WTC11 (cell line): ENCODE results near the gene SCAF4.

Experiments
- CREB1 ChIP-seq: sonication (generic); formaldehyde crosslinking; IDR thresholded peaks from 2 replicates; pipeline ENCODE4 v1.8.0; 2023; ENCODE audit warnings: mild to moderate bottlenecking, missing genetic modification reagents
- FOXJ3 ChIP-seq: sonication (generic); formaldehyde crosslinking; IDR thresholded peaks from 2 replicates; pipeline ENCODE4 v1.9.0; 2021; ENCODE audit warnings: missing genetic modification reagents, mild to moderate bottlenecking, borderline replicate concordance
- KAT7 ChIP-seq: sonication (generic); formaldehyde crosslinking; IDR thresholded peaks from 2 replicates; pipeline ENCODE4 v1.8.1; 2023; ENCODE audit warnings: missing genetic modification reagents, mild to moderate bottlenecking, borderline replicate concordance
- SMAD3 ChIP-seq: sonication (generic); formaldehyde crosslinking; IDR thresholded peaks from 2 replicates; pipeline ENCODE4 v1.8.0; 2022; ENCODE audit warnings: missing genetic modification reagents, mild to moderate bottlenecking, borderline replicate concordance
- TP53 ChIP-seq: sonication (generic); formaldehyde crosslinking; IDR thresholded peaks from 2 replicates; pipeline ENCODE4 v1.8.1; 2023; ENCODE audit warnings: mild to moderate bottlenecking, missing genetic modification reagents
- TF ChIP-seq, protein P1 (sequence below): fragments of 200-600 bp; IDR thresholded peaks from 2 replicates; pipeline ENCODE4 v1.8.0; 2022; ENCODE audit warnings: antibody characterized with exemption
- TF ChIP-seq, protein P2 (sequence below): fragments of 250-450 bp; sonication (Bioruptor Pico); IDR thresholded peaks from 2 replicates; pipeline ENCODE4 v1.9.0; 2021; ENCODE audit warnings: mild to moderate bottlenecking, borderline replicate concordance
- TF ChIP-seq, protein P3 (sequence below): sonication (generic); formaldehyde crosslinking; IDR thresholded peaks from 2 replicates; pipeline ENCODE4 v1.8.1; 2022; ENCODE audit warnings: low read depth, mild to moderate bottlenecking, moderate library complexity, missing genetic modification reagents, borderline replicate concordance
- TF ChIP-seq, protein P4 (sequence below): sonication (generic); formaldehyde crosslinking; conservative IDR thresholded peaks from 2 replicates; pipeline ENCODE4 v1.8.1; 2022; ENCODE audit warnings: mild to moderate bottlenecking, missing genetic modification reagents
- TF ChIP-seq, protein P5 (sequence below): sonication (generic); formaldehyde crosslinking; IDR thresholded peaks from 2 replicates; pipeline ENCODE4 v1.8.1; 2023; ENCODE audit warnings: mild to moderate bottlenecking, missing genetic modification reagents
- TF ChIP-seq, protein P6 (sequence below): sonication (generic); formaldehyde crosslinking; IDR thresholded peaks from 2 replicates; pipeline ENCODE4 v1.8.0; 2022; ENCODE audit warnings: mild to moderate bottlenecking, missing genetic modification reagents

DNA sequence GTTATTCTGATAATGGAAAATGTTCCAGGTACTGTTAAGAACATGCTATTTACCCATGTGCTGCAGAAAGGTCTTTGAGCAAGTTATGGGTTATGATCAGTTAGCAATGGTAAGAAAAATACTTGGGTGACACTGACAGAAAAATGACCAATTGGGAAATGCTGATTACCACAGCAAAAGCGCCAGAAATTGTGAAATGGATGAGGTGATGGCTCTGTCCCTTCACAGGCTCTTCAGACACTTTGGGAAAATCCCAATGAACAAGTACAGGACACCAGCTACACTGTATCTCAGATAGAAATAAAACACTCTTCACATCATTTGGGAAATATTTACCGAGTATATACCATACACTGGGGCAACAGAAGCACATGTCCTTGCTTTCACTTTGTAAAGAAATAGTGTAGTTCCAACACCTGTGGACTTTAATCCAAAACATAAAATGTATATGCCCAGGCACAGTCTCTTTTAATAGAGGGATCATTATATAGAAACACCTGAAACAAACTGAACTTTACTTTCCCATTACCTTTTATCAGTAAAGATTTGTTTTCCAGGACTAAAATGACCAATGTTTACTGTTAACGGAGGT, 58.5 kb downstream of the SCAF4 start:
- TF ChIP-seq, protein P1, sequence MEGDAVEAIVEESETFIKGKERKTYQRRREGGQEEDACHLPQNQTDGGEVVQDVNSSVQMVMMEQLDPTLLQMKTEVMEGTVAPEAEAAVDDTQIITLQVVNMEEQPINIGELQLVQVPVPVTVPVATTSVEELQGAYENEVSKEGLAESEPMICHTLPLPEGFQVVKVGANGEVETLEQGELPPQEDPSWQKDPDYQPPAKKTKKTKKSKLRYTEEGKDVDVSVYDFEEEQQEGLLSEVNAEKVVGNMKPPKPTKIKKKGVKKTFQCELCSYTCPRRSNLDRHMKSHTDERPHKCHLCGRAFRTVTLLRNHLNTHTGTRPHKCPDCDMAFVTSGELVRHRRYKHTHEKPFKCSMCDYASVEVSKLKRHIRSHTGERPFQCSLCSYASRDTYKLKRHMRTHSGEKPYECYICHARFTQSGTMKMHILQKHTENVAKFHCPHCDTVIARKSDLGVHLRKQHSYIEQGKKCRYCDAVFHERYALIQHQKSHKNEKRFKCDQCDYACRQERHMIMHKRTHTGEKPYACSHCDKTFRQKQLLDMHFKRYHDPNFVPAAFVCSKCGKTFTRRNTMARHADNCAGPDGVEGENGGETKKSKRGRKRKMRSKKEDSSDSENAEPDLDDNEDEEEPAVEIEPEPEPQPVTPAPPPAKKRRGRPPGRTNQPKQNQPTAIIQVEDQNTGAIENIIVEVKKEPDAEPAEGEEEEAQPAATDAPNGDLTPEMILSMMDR, result no peak
- no peak for TF ChIP-seq TP53 (CRISPR knock-in tag)
- TF ChIP-seq SMAD3 (CRISPR knock-in tag), result no peak
- TF ChIP-seq, protein P2, sequence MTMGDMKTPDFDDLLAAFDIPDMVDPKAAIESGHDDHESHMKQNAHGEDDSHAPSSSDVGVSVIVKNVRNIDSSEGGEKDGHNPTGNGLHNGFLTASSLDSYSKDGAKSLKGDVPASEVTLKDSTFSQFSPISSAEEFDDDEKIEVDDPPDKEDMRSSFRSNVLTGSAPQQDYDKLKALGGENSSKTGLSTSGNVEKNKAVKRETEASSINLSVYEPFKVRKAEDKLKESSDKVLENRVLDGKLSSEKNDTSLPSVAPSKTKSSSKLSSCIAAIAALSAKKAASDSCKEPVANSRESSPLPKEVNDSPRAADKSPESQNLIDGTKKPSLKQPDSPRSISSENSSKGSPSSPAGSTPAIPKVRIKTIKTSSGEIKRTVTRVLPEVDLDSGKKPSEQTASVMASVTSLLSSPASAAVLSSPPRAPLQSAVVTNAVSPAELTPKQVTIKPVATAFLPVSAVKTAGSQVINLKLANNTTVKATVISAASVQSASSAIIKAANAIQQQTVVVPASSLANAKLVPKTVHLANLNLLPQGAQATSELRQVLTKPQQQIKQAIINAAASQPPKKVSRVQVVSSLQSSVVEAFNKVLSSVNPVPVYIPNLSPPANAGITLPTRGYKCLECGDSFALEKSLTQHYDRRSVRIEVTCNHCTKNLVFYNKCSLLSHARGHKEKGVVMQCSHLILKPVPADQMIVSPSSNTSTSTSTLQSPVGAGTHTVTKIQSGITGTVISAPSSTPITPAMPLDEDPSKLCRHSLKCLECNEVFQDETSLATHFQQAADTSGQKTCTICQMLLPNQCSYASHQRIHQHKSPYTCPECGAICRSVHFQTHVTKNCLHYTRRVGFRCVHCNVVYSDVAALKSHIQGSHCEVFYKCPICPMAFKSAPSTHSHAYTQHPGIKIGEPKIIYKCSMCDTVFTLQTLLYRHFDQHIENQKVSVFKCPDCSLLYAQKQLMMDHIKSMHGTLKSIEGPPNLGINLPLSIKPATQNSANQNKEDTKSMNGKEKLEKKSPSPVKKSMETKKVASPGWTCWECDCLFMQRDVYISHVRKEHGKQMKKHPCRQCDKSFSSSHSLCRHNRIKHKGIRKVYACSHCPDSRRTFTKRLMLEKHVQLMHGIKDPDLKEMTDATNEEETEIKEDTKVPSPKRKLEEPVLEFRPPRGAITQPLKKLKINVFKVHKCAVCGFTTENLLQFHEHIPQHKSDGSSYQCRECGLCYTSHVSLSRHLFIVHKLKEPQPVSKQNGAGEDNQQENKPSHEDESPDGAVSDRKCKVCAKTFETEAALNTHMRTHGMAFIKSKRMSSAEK (CRISPR knock-in tag), result no peak
- no peak for TF ChIP-seq CREB1 (CRISPR knock-in tag)
- TF ChIP-seq, protein P3, sequence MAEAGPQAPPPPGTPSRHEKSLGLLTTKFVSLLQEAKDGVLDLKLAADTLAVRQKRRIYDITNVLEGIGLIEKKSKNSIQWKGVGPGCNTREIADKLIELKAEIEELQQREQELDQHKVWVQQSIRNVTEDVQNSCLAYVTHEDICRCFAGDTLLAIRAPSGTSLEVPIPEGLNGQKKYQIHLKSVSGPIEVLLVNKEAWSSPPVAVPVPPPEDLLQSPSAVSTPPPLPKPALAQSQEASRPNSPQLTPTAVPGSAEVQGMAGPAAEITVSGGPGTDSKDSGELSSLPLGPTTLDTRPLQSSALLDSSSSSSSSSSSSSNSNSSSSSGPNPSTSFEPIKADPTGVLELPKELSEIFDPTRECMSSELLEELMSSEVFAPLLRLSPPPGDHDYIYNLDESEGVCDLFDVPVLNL, result no peak
- TF ChIP-seq, protein P4, sequence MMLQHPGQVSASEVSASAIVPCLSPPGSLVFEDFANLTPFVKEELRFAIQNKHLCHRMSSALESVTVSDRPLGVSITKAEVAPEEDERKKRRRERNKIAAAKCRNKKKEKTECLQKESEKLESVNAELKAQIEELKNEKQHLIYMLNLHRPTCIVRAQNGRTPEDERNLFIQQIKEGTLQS (CRISPR knock-in tag), result no peak
- TF ChIP-seq, protein P5, sequence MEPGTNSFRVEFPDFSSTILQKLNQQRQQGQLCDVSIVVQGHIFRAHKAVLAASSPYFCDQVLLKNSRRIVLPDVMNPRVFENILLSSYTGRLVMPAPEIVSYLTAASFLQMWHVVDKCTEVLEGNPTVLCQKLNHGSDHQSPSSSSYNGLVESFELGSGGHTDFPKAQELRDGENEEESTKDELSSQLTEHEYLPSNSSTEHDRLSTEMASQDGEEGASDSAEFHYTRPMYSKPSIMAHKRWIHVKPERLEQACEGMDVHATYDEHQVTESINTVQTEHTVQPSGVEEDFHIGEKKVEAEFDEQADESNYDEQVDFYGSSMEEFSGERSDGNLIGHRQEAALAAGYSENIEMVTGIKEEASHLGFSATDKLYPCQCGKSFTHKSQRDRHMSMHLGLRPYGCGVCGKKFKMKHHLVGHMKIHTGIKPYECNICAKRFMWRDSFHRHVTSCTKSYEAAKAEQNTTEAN, result no peak
- TF ChIP-seq FOXJ3 (CRISPR knock-in tag), result no peak
- TF ChIP-seq KAT7 (CRISPR knock-in tag), result no peak
- TF ChIP-seq, protein P6, sequence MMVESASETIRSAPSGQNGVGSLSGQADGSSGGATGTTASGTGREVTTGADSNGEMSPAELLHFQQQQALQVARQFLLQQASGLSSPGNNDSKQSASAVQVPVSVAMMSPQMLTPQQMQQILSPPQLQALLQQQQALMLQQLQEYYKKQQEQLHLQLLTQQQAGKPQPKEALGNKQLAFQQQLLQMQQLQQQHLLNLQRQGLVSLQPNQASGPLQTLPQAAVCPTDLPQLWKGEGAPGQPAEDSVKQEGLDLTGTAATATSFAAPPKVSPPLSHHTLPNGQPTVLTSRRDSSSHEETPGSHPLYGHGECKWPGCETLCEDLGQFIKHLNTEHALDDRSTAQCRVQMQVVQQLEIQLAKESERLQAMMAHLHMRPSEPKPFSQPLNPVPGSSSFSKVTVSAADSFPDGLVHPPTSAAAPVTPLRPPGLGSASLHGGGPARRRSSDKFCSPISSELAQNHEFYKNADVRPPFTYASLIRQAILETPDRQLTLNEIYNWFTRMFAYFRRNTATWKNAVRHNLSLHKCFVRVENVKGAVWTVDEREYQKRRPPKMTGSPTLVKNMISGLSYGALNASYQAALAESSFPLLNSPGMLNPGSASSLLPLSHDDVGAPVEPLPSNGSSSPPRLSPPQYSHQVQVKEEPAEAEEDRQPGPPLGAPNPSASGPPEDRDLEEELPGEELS (CRISPR knock-in tag), result no peak
